ENCODE measurements around the gene FOCAD.

DNA sequence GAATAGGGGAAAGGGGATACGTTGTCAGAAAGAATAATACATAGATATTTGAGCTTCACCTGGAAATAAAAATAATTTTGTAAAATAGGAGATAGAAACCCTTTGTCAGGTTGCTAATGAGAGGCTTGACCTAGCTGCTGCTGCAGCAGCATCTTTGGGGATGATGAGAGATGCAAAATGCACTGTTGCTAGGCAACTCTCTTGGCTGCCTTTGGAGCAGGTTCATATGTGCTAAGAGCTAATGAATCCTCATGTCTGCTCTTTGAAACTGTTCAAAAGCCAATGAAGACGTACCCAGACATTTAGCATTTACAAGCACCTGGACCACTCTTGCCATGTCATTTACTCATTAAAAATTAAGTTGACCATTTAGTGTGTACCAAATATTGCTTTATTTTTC is 121.7 kb downstream of the FOCAD start:
- TF ChIP-seq, protein P1, sequence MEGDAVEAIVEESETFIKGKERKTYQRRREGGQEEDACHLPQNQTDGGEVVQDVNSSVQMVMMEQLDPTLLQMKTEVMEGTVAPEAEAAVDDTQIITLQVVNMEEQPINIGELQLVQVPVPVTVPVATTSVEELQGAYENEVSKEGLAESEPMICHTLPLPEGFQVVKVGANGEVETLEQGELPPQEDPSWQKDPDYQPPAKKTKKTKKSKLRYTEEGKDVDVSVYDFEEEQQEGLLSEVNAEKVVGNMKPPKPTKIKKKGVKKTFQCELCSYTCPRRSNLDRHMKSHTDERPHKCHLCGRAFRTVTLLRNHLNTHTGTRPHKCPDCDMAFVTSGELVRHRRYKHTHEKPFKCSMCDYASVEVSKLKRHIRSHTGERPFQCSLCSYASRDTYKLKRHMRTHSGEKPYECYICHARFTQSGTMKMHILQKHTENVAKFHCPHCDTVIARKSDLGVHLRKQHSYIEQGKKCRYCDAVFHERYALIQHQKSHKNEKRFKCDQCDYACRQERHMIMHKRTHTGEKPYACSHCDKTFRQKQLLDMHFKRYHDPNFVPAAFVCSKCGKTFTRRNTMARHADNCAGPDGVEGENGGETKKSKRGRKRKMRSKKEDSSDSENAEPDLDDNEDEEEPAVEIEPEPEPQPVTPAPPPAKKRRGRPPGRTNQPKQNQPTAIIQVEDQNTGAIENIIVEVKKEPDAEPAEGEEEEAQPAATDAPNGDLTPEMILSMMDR (IDR thresholded peaks at IDR 0.05), result no peak
- TF ChIP-seq EZH2 (IDR thresholded peaks at IDR 0.05), result no peak
- TF ChIP-seq EZH2phosphoT487 (IDR thresholded peaks at IDR 0.05), result no peak

Data from neural progenitor cell (in vitro differentiated cells).